ENCODE data around the gene BLID. TPM values are rescaled to one million over a fixed set of nuclear protein-coding genes. Genes with fewer than 3 reads are reported as not detected.

BLID gene
- total RNA-seq, 3 donors from 2014 or later: 2.0 to 2.8 (median 2.4) TPM

DNA sequence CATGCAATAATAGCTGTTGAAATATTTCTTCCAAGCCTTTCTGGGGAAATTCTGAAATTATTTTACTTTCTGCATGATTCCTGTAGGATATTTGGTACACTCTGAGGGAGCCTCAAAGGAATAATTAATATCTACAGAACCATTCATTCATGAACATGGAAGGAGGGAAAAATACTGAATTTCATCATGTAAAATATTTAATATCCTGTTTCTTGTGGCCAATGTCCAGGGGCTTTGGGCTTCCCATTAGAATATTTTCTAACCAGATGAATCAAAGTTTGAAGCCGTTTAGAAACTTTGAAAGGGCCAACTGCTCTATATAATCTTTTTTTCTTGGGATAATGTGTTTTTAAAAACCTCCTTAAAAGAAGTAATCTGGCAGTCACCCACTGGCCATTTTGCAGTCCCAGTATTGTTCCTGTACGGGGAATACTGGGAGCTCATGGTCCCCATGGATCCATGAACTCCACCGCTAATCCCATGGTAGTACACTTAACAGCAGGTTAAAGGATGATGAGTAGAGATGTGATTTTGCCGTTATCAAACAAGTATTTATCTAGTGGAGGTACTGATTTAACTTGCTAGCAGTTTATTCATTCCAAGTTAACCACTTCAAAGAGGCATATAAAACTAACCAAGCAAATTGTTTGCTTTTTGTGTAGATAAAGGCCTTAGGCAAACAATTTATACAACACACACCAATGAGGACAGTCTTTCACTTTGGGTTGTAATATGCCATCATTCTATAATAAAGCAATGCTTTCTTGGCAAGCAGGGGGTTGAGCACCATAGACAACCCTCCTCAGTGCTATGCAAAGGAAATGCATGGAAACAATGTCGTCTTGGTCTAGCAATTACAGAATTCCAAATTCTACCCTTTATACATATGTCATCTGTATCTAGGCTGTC, 34.5 kb upstream of the BLID start:
- intact Hi-C loops (cut with DNase I; ENCODE audit: low total_unique reads): no loop called here

DNA sequence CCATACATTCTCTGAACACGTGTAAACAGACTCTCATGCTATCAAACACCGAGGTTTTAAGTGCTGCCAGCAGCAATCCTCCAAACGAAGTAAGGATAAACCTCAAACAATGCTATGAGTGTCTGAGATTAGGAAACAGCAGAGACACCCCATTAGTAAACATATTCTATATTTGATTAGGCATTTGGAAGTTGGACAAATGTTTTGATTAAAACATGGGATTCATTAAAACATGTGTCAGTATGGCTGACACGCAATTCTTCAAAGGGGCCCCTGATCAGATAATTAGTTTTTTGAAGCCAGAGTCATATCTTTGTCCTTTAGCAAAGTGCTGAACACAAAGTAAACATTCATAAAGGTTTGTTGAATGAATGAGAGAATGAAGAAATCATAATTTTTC, 33.2 kb upstream of the BLID start:
- intact Hi-C loops (cut with DNase I; ENCODE audit: low total_unique reads): no loop called here
- no peak for DNase-seq (ENCODE audit: low spot score in 2 of 2)
- no peaks in the 10 kb centered on the region for H3K27me3 ChIP-seq
- TF ChIP-seq, protein P1, sequence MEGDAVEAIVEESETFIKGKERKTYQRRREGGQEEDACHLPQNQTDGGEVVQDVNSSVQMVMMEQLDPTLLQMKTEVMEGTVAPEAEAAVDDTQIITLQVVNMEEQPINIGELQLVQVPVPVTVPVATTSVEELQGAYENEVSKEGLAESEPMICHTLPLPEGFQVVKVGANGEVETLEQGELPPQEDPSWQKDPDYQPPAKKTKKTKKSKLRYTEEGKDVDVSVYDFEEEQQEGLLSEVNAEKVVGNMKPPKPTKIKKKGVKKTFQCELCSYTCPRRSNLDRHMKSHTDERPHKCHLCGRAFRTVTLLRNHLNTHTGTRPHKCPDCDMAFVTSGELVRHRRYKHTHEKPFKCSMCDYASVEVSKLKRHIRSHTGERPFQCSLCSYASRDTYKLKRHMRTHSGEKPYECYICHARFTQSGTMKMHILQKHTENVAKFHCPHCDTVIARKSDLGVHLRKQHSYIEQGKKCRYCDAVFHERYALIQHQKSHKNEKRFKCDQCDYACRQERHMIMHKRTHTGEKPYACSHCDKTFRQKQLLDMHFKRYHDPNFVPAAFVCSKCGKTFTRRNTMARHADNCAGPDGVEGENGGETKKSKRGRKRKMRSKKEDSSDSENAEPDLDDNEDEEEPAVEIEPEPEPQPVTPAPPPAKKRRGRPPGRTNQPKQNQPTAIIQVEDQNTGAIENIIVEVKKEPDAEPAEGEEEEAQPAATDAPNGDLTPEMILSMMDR (IDR thresholded peaks at IDR 0.05): no peak
- TF ChIP-seq POLR2AphosphoS5 (IDR thresholded peaks at IDR 0.05): no peak
- TF ChIP-seq POLR2A (IDR thresholded peaks at IDR 0.05): no peak
- no peaks in the 10 kb centered on the region for H3K4me1 ChIP-seq
- no peaks in the 10 kb centered on the region for H3K36me3 ChIP-seq
- H3K4me3 ChIP-seq: no peak overlapping the region
- H3K27ac ChIP-seq: no peak overlapping the region
- no peaks in the 10 kb centered on the region for H3K9me3 ChIP-seq

More for the DNA sequence above, 34.5 kb upstream of the BLID start:
- H3K27me3 ChIP-seq: no peaks in the 10 kb centered on the region
- H3K9me3 ChIP-seq: no peaks in the 10 kb centered on the region
- no peaks in the 10 kb centered on the region for H3K36me3 ChIP-seq
- H3K27ac ChIP-seq: peak overlapping the region in 1 of 2 donors; percentile 21
- H3K4me1 ChIP-seq: no peaks in the 10 kb centered on the region
- TF ChIP-seq, protein P1 (IDR thresholded peaks at IDR 0.05): no peak
- no peak for DNase-seq (ENCODE audit: low spot score in 2 of 2)
- H3K4me3 ChIP-seq: no peak overlapping the region

DNA sequence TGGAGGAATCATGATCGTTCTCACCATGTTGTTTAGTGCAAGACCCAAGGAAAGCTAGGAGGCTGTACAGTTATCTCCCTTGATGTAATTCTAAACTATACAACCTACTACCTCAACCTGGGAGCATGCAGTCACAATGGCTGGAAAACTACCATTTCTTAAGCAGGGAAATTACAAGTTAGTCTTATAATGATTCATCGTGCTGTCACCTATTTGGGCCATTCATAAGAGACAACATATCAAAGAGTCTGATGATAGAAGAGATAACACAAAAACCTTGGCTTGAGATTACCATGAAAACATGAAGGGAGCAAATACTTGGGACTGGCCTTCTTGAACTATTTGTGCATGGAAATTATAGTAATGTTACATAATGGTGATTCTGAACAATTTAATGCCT, 30.5 kb upstream of the BLID start:
- H3K36me3 ChIP-seq: no peaks in the 10 kb centered on the region
- no peak for DNase-seq (ENCODE audit: low spot score in 2 of 2)
- no peak for TF ChIP-seq POLR2A (IDR thresholded peaks at IDR 0.05)
- no peak for TF ChIP-seq POLR2AphosphoS5 (IDR thresholded peaks at IDR 0.05)
- TF ChIP-seq, protein P1 (IDR thresholded peaks at IDR 0.05): no peak
- no peaks in the 10 kb centered on the region for H3K4me1 ChIP-seq
- no peaks in the 10 kb centered on the region for H3K27me3 ChIP-seq
- intact Hi-C loops (cut with DNase I; ENCODE audit: low total_unique reads): no loop called here
- no peak overlapping the region for H3K4me3 ChIP-seq
- H3K27ac ChIP-seq: no peak overlapping the region
- H3K9me3 ChIP-seq: no peaks in the 10 kb centered on the region

DNA sequence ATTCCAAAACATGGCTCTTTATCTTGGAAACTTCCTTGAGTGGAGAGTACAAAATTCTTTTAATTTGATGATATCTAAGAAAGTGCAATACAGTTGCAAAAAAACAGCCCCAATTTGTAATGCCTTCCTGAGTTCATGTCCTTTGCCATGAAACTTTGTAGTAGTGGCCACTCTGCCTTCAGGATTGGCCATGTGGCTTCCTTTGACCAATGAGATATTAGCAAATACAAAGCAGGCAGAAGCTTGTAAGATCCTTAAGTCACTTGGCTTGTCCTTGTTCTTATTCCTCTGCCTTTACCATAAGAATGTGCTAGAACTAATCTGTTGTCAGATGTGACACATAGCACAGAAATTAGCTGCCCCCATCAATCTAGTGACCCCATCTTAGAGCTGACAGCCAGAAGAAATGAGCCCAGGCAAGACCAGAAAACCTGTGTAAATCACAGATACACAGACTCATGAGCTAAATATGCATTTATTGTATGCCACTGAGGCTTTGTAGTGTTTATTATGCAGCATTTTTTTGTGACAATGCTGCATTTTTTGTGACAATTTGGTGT, 29.8 kb upstream of the BLID start:
- DNase-seq (ENCODE audit: low spot score in 2 of 2): no peak
- Histone ChIP-seq H3K9me3 (no peaks in the 10 kb centered on the region), H3K4me3 (no peak overlapping the region), H3K36me3 (no peaks in the 10 kb centered on the region), H3K27ac (no peak overlapping the region), H3K4me1 (no peaks in the 10 kb centered on the region), H3K27me3 (no peaks in the 10 kb centered on the region)
- TF ChIP-seq POLR2A (IDR thresholded peaks at IDR 0.05) (no peak), POLR2AphosphoS5 (IDR thresholded peaks at IDR 0.05) (no peak)
- TF ChIP-seq, protein P1 (IDR thresholded peaks at IDR 0.05): no peak
- intact Hi-C loops (cut with DNase I; ENCODE audit: low total_unique reads): no loop called here

DNA sequence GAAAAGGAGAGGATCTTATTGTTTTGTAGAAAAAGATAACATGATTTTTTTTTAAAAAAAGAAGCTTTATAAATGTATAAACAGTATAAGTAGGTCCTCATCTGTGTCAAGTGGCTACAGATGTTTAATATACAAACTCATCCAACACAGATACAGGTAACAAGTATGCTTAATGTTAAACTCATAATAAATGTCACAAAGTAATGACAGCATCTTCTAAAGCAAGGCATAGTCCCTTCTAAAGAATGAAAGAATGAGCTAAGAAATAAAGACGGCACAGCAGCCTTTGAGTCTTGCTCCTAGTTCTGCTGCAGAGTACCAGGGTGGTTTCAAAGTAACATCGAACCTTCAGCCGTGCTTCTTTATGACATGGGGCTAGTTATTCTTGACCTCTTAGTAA, 28.7 kb upstream of the BLID start:
- no peaks in the 10 kb centered on the region for H3K36me3 ChIP-seq
- TF ChIP-seq POLR2AphosphoS5 (IDR thresholded peaks at IDR 0.05): no peak
- no peak for TF ChIP-seq POLR2A (IDR thresholded peaks at IDR 0.05)
- TF ChIP-seq, protein P1 (IDR thresholded peaks at IDR 0.05): no peak
- H3K4me1 ChIP-seq: no peaks in the 10 kb centered on the region
- no peaks in the 10 kb centered on the region for H3K9me3 ChIP-seq
- no peak for DNase-seq (ENCODE audit: low spot score in 2 of 2)
- intact Hi-C loops (cut with DNase I; ENCODE audit: low total_unique reads): no loop called here
- no peaks in the 10 kb centered on the region for H3K27me3 ChIP-seq
- no peak overlapping the region for H3K27ac ChIP-seq
- no peak overlapping the region for H3K4me3 ChIP-seq
